BJ (cell line): ENCODE results near the gene EXOC6B. TPM values are rescaled to one million over a fixed set of nuclear protein-coding genes. Genes with fewer than 3 reads are reported as not detected.
A peak's percentile ranks its signal among the peaks of the same experiment; 100 is the strongest.
"Not testable (repeated sequence)": the region's sequence is repeated elsewhere in the genome, so short reads cannot be mapped to it uniquely, and the experiment has no call there.

Experiments used
- CTCF ChIA-PET: fragments of 350-600 bp; formaldehyde crosslinking; extraction: SDS; loops from one replicate; lab custom pipeline; 2021; ENCODE audit warnings: antibody characterized with exemption, inconsistent platforms; lab: Yijun Ruan, JAX
- POLR2A ChIA-PET: fragments of 300-600 bp; sonication (Branson Sonifier 250); formaldehyde crosslinking; extraction: SDS; loops from one replicate; lab custom pipeline; 2021; ENCODE audit warnings: antibody characterized with exemption; lab: Charles Lee
- DNase-seq: peaks from one replicate; pipeline ENCODE4 v3.0.0-alpha.2; 2011; ENCODE audit warnings: low read depth
- H3K27me3 ChIP-seq: 2 replicates; pipeline ENCODE4 v1.6.0; 2011; ENCODE audit warnings: low read length; ENCODE audit not compliant: control insufficient read depth, insufficient read depth
- H3K36me3 ChIP-seq: 2 replicates; pipeline ENCODE4 v1.5.1; 2011; ENCODE audit warnings: low read length; ENCODE audit not compliant: control insufficient read depth, insufficient read depth
- H3K4me3 ChIP-seq: 2 replicates; pipeline ENCODE4 v1.5.1; 2011; ENCODE audit warnings: low read depth, mild to moderate bottlenecking, control low read depth, low read length
- polyA plus RNA-seq: library from polyadenylated mRNA; depleted of rRNA; stranded (reverse); fragments of >200 nt; gene quantifications from 2 replicates; pipeline ENCODE4 v1.2.3, GENCODE V29; 2011
- TF ChIP-seq, protein P1 (sequence below): IDR thresholded peaks from 2 replicates; pipeline ENCODE4 v1.5.1; 2011; ENCODE audit warnings: low read depth, mild to moderate bottlenecking, control low read depth, inconsistent platforms, low read length, moderate library complexity; ENCODE audit not compliant: insufficient read depth

The EXOC6B gene
- polyA plus RNA-seq, 1 experiment = 15.5 TPM

DNA sequence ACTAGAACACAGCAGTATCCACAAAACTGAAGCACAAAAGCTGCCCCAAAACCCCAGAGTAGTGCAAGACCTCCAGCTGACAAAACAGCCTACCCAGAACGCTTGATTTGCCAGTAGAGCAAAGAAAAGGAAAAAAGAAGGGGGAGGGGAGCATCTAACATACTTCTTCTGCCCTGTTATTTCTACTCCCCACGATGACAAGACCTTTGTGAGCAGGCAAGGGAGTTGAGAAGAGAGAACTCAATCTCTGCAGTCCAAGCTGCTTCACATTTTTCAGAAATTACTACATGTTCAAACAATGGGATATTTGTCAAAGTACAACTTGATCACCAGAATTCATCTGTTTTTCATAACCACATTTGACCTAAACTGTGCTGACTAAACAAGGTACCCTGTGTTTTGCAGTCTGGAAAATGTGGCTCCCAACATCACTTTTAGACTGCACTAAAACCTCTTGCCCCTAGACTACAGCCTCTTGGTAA lies 286.7 kb downstream of the EXOC6B start:
- POLR2A ChIA-PET = no interaction called here
- CTCF ChIA-PET = no interaction called here
- peak; percentile 35 for DNase-seq

GRCh38 chr2:72538486-72538885 lies 287.3 kb downstream of the EXOC6B start:
- Histone ChIP-seq H3K4me3 (no peak overlapping the region), H3K27me3 (no peaks in the 10 kb centered on the region), H3K36me3 (no peaks in the 10 kb centered on the region)
- DNase-seq = no peak
- CTCF ChIA-PET = no interaction called here
- TF ChIP-seq, protein P1, sequence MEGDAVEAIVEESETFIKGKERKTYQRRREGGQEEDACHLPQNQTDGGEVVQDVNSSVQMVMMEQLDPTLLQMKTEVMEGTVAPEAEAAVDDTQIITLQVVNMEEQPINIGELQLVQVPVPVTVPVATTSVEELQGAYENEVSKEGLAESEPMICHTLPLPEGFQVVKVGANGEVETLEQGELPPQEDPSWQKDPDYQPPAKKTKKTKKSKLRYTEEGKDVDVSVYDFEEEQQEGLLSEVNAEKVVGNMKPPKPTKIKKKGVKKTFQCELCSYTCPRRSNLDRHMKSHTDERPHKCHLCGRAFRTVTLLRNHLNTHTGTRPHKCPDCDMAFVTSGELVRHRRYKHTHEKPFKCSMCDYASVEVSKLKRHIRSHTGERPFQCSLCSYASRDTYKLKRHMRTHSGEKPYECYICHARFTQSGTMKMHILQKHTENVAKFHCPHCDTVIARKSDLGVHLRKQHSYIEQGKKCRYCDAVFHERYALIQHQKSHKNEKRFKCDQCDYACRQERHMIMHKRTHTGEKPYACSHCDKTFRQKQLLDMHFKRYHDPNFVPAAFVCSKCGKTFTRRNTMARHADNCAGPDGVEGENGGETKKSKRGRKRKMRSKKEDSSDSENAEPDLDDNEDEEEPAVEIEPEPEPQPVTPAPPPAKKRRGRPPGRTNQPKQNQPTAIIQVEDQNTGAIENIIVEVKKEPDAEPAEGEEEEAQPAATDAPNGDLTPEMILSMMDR = no peak
- POLR2A ChIA-PET = no interaction called here

More for the DNA sequence above, 286.7 kb downstream of the EXOC6B start:
- TF ChIP-seq, protein P1 = no peak
- Histone ChIP-seq H3K4me3 (no peak overlapping the region), H3K36me3 (no peaks in the 10 kb centered on the region), H3K27me3 (no peaks in the 10 kb centered on the region)

- DNase-seq, H3K4me3 ChIP-seq, POLR2A ChIA-PET, H3K36me3 ChIP-seq, CTCF ChIA-PET, H3K27me3 ChIP-seq: not testable (repeated sequence)
Measured at GRCh38 chr2:72535586-72535985, 290.2 kb downstream of the EXOC6B start.

DNA sequence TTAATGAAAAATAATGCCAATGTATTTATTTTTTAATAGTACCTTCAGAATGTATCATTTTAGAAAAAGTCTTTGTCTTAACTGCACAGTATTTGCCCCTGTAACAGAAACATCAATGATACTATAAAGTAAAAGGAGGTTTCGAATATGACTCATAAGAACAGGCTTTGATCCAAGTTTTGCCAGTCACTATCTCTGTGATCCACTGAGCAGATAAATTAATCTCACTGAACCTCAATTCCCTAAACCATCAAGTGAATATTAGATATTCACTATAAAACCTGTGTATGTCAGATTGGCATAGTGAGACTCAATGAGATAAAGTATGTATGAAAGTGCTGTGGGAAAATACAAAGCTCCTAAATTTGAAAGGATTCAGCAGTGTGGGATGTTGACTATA lies 292.1 kb downstream of the EXOC6B start:
- POLR2A ChIA-PET = interaction anchor here (0.6 kb wide), 1 partner anchor 10 kb away, joined by 4 read pairs; no protein-coding TSS in a partner anchor
- CTCF ChIA-PET = no interaction called here
- TF ChIP-seq, protein P1 = no peak
- no peaks in the 10 kb centered on the region for H3K27me3 ChIP-seq
- H3K4me3 ChIP-seq = no peak overlapping the region
- DNase-seq = no peak
- no peaks in the 10 kb centered on the region for H3K36me3 ChIP-seq

- Histone ChIP-seq H3K27me3 (no peaks in the 10 kb centered on the region), H3K36me3 (no peaks in the 10 kb centered on the region), H3K4me3 (no peak overlapping the region)
- DNase-seq = no peak
- CTCF ChIA-PET = no interaction called here
- POLR2A ChIA-PET = no interaction called here
- TF ChIP-seq, protein P1 = no peak
Measured at GRCh38 chr2:72527424-72527823, 298.4 kb downstream of the EXOC6B start.

GRCh38 chr2:72526623-72527022 lies 299.2 kb downstream of the EXOC6B start:
- H3K27me3 ChIP-seq = no peaks in the 10 kb centered on the region
- TF ChIP-seq, protein P1 = no peak
- DNase-seq = no peak
- H3K4me3 ChIP-seq = no peak overlapping the region
- POLR2A ChIA-PET = no interaction called here
- CTCF ChIA-PET = interaction anchor here (0.6 kb wide), 1 partner anchor 34 kb away, joined by 4 read pairs; no protein-coding TSS in a partner anchor
- no peaks in the 10 kb centered on the region for H3K36me3 ChIP-seq
